GM18502 (cell line): Measurements from ENCODE around the gene FOXP1.

Experiments
- ATAC-seq: cut with Tn5 transposase; IDR thresholded peaks from one replicate; pipeline ENCODE4 v1.9.1; 2021; ENCODE audit warnings: mild to moderate bottlenecking; ENCODE audit not compliant: unreplicated experiment, poor library complexity

The FOXP1 gene

DNA sequence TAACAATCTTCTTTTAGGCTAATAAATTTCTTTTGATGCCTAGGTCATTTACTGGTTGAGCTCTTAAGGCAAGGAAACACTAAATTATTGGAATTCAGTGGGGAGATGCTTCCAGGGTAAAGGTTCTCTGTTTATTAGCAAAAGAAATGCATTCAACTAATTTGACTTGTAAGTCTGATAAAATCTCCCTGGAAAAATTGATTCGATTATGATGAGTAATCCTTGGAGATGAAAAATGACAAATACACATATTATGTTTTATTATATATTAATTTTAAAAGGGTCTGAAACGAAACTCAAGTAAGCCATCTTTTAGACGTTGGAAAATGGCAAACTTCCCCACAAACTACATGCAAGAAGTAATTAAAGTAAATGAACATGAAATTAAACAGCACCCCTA is 328.0 kb downstream of the FOXP1 start:
- ATAC-seq = no peak

DNA sequence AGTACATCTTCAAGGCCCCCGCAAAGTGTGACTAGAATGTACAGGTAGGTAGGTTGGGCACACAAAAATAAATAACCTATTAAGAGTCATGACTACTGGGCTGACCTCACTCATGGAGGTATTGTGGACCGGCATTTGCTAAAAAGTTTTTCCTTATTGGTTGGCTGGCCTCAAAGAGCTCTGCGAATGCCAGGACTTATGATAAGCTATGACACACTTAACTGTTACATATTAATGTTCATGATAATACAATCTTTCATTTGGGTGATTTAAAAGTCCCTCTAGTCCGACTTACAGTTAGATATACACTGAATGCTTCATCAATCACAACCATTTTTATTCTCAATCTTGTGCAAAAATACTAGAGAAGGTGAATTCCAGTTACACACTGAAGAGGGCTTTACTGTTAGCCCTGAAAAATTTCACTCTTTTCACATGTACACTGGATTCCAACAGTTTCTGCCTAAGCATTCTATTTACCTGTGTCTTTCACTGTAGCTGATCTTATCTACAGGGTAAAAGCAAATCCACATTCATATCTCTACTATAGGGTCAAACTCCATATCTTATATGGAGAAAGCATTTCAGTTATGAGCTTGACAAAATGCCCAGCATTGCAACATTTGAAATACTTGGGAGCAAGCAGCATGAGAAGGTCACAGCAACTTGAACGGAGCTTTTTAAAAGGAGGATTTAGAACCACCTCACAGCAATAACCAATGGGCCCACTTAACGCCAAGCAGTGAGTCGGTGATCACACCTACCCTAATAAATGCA is 329.1 kb downstream of the FOXP1 start:
- ATAC-seq = no peak

DNA sequence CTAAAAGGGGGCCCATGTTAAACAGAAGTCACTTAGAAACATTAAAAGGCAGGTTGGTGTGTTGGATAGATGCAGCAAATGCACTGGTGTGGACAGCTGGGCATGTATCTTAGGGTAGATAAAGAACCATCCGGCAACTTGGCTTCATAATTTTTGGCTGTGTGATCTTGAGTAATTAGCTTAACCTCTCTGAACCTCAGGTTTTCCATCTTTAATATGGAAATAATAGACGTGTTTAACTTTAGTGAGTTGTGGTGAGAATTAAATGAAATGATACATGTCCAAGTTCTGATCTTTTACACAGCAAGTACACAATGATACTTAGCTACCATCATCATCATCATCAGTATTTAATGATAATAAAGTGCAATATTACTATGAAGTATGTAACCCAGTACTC is 330.4 kb downstream of the FOXP1 start:
- ATAC-seq = no peak

DNA sequence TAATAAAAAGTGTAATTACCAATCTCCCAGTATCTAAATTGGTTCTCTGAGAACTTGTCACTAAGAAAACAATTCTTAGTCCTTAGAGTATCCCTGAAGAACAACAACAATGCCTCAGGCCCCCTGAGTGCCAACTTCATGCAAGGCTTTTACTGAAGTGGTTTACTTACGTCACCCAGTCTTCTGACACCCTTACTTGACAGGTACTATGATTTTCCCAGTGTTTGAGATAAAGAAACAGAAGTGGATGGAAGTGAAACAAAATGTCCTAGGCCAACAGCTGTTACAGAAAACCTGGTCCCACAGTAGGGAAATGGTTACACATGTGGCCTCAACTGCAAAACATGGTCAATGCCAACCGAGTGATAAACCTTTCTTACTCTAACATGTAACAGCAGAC is 331.1 kb downstream of the FOXP1 start:
- no peak for ATAC-seq

- ATAC-seq = no peak
Observed at GRCh38 chr3:71251156-71251775, 332.3 kb downstream of the FOXP1 start.

- ATAC-seq = no peak
Observed at GRCh38 chr3:71250026-71250425, 333.5 kb downstream of the FOXP1 start.

- no peak for ATAC-seq
Observed at GRCh38 chr3:71247958-71248335, 335.6 kb downstream of the FOXP1 start.

DNA sequence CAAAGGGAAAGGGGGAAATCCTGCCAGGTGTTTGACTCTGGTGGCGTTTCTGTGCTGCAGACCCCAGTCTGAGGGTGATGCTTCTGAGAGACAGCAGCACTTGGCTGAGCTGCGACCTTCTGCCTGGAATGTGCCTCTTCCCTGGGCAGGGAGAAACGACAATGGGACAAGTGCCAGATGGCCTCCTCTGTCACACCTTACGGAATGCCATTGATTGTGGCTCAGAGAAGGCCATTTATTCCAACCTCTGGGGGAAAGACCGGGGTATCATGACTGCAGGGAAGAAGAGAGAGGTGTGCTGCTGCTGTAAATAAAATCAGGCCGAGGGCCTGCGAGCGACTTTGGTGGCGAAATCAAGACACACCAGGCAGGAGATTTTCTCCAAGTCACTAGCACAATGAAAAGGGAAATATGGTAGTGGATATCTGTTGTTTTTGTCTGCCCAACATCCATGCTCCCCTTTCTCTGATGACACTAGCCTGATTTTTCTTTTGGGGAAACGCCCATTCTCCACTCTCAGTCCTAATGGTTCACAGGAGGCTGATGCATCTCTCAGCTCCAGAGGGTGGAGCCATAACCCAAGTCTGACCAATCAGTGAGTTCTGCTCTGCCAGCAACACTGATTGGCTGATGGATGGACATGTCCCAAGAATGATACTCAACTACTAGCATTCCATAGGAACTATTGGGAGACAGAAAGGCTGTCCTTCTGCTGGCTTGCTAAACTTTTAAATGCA is 336.1 kb downstream of the FOXP1 start:
- no peak for ATAC-seq

GRCh38 chr3:71245971-71246880 is 337.3 kb downstream of the FOXP1 start:
- no peak for ATAC-seq

- ATAC-seq = no peak
Observed at GRCh38 chr3:71244826-71245488, 338.6 kb downstream of the FOXP1 start.

- no peak for ATAC-seq
Observed at GRCh38 chr3:71244153-71244825, 339.2 kb downstream of the FOXP1 start.

DNA sequence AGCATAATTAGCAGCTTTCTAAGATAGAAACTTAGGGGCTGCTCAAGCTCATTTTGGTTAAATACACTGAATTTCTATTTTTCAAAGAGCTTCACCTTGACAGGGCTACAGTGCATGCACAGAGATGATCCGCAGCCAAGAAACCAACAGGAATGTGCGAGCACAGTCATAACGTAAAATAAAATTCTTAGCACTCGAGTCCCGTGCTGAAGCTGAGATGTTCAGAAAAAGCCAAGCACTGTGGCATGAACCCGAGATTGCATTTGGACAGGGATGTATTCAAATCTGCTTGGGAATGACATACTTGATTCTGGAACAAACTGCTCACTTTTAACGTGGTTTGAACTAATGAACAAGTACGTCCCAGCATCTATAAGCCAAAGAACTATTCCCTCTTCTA is 340.3 kb downstream of the FOXP1 start:
- ATAC-seq = no peak

DNA sequence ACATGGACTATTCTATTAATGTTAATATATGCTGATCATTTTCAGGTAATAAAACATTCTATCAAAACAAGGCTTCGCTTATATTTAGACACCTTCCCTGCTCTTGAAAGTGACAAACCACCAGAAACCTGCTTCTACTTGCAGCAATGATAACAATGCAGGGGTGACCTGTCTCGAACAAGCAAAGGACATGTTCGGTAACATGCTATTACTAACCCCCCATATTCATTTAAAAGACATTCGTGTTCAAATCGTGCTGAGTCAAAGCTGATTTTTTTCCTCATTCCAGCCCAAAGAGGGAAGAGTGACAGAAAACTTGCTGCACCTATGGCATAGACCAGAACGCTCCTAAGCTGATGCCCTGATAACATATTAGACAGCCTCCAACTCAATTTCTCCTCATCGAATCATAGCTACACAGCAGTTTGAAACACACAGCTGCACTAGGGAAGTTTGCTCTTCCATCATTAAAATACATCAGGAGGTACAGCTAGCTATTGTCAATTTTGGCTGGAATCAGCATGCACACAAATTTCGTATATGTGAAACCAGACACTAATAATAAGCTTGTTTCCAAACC is 341.5 kb downstream of the FOXP1 start:
- no peak for ATAC-seq

DNA sequence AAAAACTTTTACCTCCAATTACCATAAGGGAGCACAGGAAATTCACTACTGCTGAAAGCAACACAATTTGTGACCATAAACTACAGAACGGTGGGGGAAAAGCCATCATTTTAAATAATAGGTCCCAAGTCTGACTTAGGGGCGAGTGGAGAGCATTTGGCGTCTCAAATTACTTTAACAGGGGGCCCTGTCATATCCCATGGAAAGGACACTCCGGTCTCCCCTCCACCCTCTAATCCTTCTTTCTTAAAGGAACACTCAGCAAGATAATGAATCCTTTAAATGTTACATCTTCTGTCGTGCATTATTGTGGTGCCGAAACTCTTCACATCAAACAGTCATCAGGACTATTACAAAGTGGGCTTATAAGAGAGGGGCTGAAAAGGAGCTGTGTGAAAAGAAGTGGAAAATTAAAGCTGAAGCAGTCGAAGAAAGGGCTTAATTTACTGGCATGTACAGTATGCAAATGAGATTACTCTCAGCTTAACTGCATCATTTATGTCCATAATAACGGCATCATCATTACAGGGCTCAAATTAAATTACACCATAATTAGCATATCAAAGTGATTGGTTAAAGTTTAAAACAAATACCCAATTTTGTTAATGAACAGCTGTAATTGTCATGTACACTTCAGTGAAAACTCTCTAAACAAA is 342.2 kb downstream of the FOXP1 start:
- ATAC-seq = no peak

DNA sequence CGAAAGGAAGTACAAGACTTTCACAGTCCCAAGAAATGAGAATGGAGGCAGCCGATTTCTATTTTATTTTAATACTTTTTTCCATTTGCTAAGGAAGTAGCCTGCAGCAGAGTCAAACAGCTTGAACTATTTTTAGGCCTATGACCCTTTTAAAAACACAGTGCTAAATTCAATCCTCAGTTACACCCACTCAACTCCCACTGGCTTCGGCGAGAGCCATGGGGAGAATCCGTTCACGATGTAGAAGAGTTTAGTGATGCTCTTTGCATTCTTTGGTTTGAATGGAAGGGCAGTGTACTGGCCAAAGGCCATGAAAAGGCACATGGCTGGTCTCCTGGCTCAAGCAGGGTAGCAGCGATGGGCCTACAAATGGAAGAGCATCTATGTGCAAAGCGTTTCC is 343.5 kb downstream of the FOXP1 start:
- ATAC-seq = no peak

- ATAC-seq = no peak
Observed at GRCh38 chr3:71238355-71238757, 345.2 kb downstream of the FOXP1 start.

DNA sequence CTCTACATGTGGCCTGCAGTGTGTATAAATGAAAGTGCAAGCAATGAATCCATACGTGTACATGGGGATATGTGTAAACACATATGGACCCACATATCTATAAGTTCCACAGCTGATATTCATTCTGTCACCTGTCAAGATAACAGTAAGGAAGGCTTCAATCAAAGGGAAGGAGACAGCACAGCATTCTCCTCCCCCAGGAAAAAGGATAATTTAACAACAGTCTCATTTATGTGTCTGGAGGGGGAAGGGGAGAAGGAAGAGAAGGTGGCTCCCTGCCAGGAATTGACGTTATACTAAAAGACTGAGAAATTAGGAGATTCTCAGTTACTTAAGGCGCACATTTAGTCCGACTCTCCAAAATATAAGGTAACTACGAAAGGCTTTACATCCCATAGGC is 345.9 kb downstream of the FOXP1 start:
- ATAC-seq = no peak

- no peak for ATAC-seq
Observed at GRCh38 chr3:71235846-71236245, 347.7 kb downstream of the FOXP1 start.

DNA sequence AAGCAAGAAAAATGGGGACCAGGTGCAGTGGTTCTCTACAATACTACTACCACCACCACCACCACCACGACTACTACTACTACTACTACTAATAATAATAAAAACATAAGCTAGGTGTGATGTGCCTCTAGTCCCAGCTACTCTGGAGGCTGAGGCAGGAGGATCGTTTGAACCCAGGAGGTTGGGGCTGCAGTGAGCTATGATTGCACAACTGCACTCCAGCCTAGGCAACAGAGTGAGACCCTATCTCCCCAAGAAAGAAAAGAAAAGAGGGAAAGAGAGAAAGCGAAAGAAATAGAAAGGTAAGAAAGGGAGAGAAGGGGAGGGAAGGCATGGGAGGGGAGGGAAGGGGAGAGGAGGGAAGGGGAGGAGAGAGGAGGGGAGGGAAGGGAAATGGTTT is 350.6 kb downstream of the FOXP1 start:
- ATAC-seq = no peak
